Keratinocyte (primary cell): ENCODE results near the gene TGM1. TPM values are rescaled to one million over a fixed set of nuclear protein-coding genes. Genes with fewer than 3 reads are reported as not detected.
"Not testable (repeated sequence)": the region's sequence is repeated elsewhere in the genome, so short reads cannot be mapped to it uniquely, and the experiment has no call there.

Experiments
- DNase-seq: peaks from one replicate; pipeline ENCODE4 v3.0.0-alpha.2; 2011; ENCODE audit warnings: low read depth, missing footprints, low spot score
- FAIRE-seq: peaks from 2 replicates; lab custom pipeline; 2011; peaks lifted over from hg19 to GRCh38; lab: Jason Lieb, UNC
- H2AFZ ChIP-seq: 2 replicates; pipeline ENCODE4 v1.6.0; 2012; ENCODE audit warnings: low read length, control low read depth, inconsistent platforms; ENCODE audit not compliant: control insufficient read depth
- H3K27ac ChIP-seq: 2 replicates; pipeline ENCODE4 v1.5.1; 2011; ENCODE audit warnings: low read length; ENCODE audit not compliant: control insufficient read depth, insufficient read depth
- H3K27me3 ChIP-seq: 3 replicates; pipeline ENCODE4 v1.6.0; 2011; ENCODE audit warnings: low read length; ENCODE audit not compliant: control insufficient read depth, insufficient read depth; ENCODE audit errors: extremely low read depth
- H3K36me3 ChIP-seq, 2 experiments: 2 replicates in 1 of 2; 3 replicates in 1 of 2; pipeline ENCODE4 v1.5.1; 2011; ENCODE audit warnings: low read length in 2 of 2, mild to moderate bottlenecking in 1 of 2; ENCODE audit not compliant: control insufficient read depth in 2 of 2, insufficient read depth in 2 of 2; ENCODE audit errors: extremely low read depth in 1 of 2
- H3K4me1 ChIP-seq: 3 replicates; pipeline ENCODE4 v1.5.1; 2011; ENCODE audit warnings: low read length; ENCODE audit not compliant: control insufficient read depth, insufficient read depth; ENCODE audit errors: extremely low read depth
- H3K4me2 ChIP-seq: 3 replicates; pipeline ENCODE4 v1.6.0; 2011; ENCODE audit warnings: low read depth, low read length; ENCODE audit not compliant: control insufficient read depth, insufficient read depth; ENCODE audit errors: extremely low read depth
- H3K4me3 ChIP-seq, 3 experiments: fragments of 200-600 bp in 1 of 3; sonication (generic) in 1 of 3; 2 replicates in 2 of 3; 3 replicates in 1 of 3; pipeline ENCODE4 v1.5.1; 2011 to 2016; ENCODE audit warnings: low read length in 3 of 3, mild to moderate bottlenecking in 3 of 3, control low read depth in 2 of 3, inconsistent platforms in 1 of 3, low read depth in 1 of 3, mixed read lengths in 1 of 3, mixed run types in 1 of 3, moderate library complexity in 1 of 3; ENCODE audit not compliant: control insufficient read depth in 2 of 3, insufficient read depth in 2 of 3; ENCODE audit errors: extremely low read depth in 1 of 3
- H3K79me2 ChIP-seq: 2 replicates; pipeline ENCODE4 v1.6.0; 2012; ENCODE audit warnings: low read length; ENCODE audit not compliant: control insufficient read depth, insufficient read depth
- H3K9ac ChIP-seq: 3 replicates; pipeline ENCODE4 v1.6.0; 2011; ENCODE audit warnings: low read length; ENCODE audit not compliant: control insufficient read depth, insufficient read depth; ENCODE audit errors: extremely low read depth
- H3K9me1 ChIP-seq: 3 replicates; pipeline ENCODE4 v1.6.0; 2011; ENCODE audit warnings: low read length; ENCODE audit not compliant: control insufficient read depth, insufficient read depth; ENCODE audit errors: extremely low read depth
- H3K9me3 ChIP-seq: 2 replicates; pipeline ENCODE4 v1.5.1; 2012; ENCODE audit warnings: low read depth, low read length; ENCODE audit not compliant: control insufficient read depth
- H4K20me1 ChIP-seq: 3 replicates; pipeline ENCODE4 v1.6.0; 2011; ENCODE audit warnings: low read length; ENCODE audit not compliant: control insufficient read depth, insufficient read depth; ENCODE audit errors: extremely low read depth
- CTCF ChIP-seq, 3 experiments: IDR thresholded peaks in 1 of 3; conservative IDR thresholded peaks in 1 of 3; optimal IDR thresholded peaks in 1 of 3; 2 replicates in 2 of 3; 3 replicates in 1 of 3; pipeline versions ENCODE3 to v1.5.1; 2011; ENCODE audit warnings: low read length in 3 of 3, mild to moderate bottlenecking in 3 of 3, moderate library complexity in 2 of 3, control low read depth in 1 of 3, inconsistent platforms in 1 of 3; ENCODE audit not compliant: insufficient read depth in 2 of 3; ENCODE audit errors: extremely low read depth in 1 of 3
- EZH2 ChIP-seq: IDR thresholded peaks from one replicate; pipeline ENCODE4 v1.6.1; 2012; ENCODE audit warnings: inconsistent platforms, mild to moderate bottlenecking, low read length, moderate library complexity
- dilution Hi-C: fragments of 300-500 bp; cut with MboI; formaldehyde crosslinking; loops from one replicate; pipeline ENCODE4 v1.7.0; 2020; ENCODE audit warnings: low sequenced_read_pairs; ENCODE audit not compliant: extremely low pct_ligation_motif_present
- polyA plus RNA-seq, 5 experiments: library from polyadenylated mRNA; depleted of rRNA in 3 of 5; stranded (reverse) in 3 of 5; stranded (forward) in 1 of 5; unstranded in 1 of 5; fragments of >200 nt; gene quantifications; 1 replicate in 1 of 5; 2 replicates in 3 of 5; 3 replicates in 1 of 5; pipeline versions ENCODE4 v1.2.1 to v1.2.3, GENCODE V29; 2011 to 2012; ENCODE audit warnings: missing spikeins in 2 of 5, low read depth in 1 of 5, low replicate concordance in 1 of 5

Gene TGM1
- polyA plus RNA-seq, 1 donor (not counting 4 experiments of a cell fraction or from before 2014, with no cell fraction given): 16.1 TPM

GRCh38 chr14:24219080-24219479 lies 43.9 kb downstream of the TGM1 start:
- Histone ChIP-seq H2AFZ (no peak overlapping the region), H3K79me2 (peaks cover 51% of the 10 kb centered on the region), H3K9me1 (no peaks in the 10 kb centered on the region), H3K4me1 (peaks cover 7% of the 10 kb centered on the region), H3K9ac (no peak overlapping the region), H3K36me3 (peaks cover 6 to 10% of the 10 kb centered on the region in 2 experiments), H3K4me2 (no peak overlapping the region), H3K9me3 (no peaks in the 10 kb centered on the region), H3K27me3 (no peaks in the 10 kb centered on the region), H3K27ac (no peak overlapping the region), H4K20me1 (no peaks in the 10 kb centered on the region), H3K4me3 (no peak overlapping the region)
- DNase-seq (no peak), FAIRE-seq (no peak)
- dilution Hi-C loops: no loop called here
- TF ChIP-seq CTCF (optimal IDR thresholded peaks at IDR 0.05 in 1 of 3, IDR thresholded peaks at IDR 0.05 in 1 of 3, conservative IDR thresholded peaks at IDR 0.05 in 1 of 3; ENCODE audit: extremely low read depth in 1 of 3, insufficient read depth in 2 of 3, low read length in 3 of 3): no peak
- no peak for TF ChIP-seq EZH2

- H3K9ac ChIP-seq, H3K4me2 ChIP-seq, DNase-seq, H3K27me3 ChIP-seq, FAIRE-seq, H3K9me3 ChIP-seq, H3K4me3 ChIP-seq, dilution Hi-C loops, H2AFZ ChIP-seq, H3K27ac ChIP-seq, H4K20me1 ChIP-seq, H3K9me1 ChIP-seq: not testable (repeated sequence)
- peaks cover 34% of the 10 kb centered on the region for H3K79me2 ChIP-seq
- peaks cover 10 to 11% of the 10 kb centered on the region in 2 experiments for H3K36me3 ChIP-seq
- peaks cover 12% of the 10 kb centered on the region for H3K4me1 ChIP-seq
Measured at GRCh38 chr14:24216876-24217275, 46.1 kb downstream of the TGM1 start.

- H3K9ac ChIP-seq: no peak overlapping the region
- dilution Hi-C loops: no loop called here
- H3K27me3 ChIP-seq: no peaks in the 10 kb centered on the region
- FAIRE-seq: no peak
- H3K27ac ChIP-seq: peak overlapping the region; percentile 81
- no peaks in the 10 kb centered on the region for H3K9me1 ChIP-seq
- H3K4me3 ChIP-seq: peak overlapping the region in 1 of 3 experiments; percentile 92
- peaks cover 12% of the 10 kb centered on the region for H3K4me1 ChIP-seq
- DNase-seq: no peak
- no peak overlapping the region for H2AFZ ChIP-seq
- H3K79me2 ChIP-seq: peaks cover 32% of the 10 kb centered on the region
- H3K9me3 ChIP-seq: no peaks in the 10 kb centered on the region
- H4K20me1 ChIP-seq: no peaks in the 10 kb centered on the region
- peaks cover 10 to 11% of the 10 kb centered on the region in 2 experiments for H3K36me3 ChIP-seq
- H3K4me2 ChIP-seq: peak overlapping the region; percentile 94
- TF ChIP-seq CTCF (optimal IDR thresholded peaks at IDR 0.05 in 1 of 3, IDR thresholded peaks at IDR 0.05 in 1 of 3, conservative IDR thresholded peaks at IDR 0.05 in 1 of 3; ENCODE audit: extremely low read depth in 1 of 3, insufficient read depth in 2 of 3, low read length in 3 of 3): no peak
- no peak for TF ChIP-seq EZH2
Measured at GRCh38 chr14:24216345-24216699, 46.7 kb downstream of the TGM1 start.
